ENCODE data around the gene ATOSA.

Gene ATOSA

GRCh38 chr15:52678468-52679231 lies 538 bp downstream of the ATOSA start:
- ATAC-seq (replicated peaks) (peak; percentile 57 to 60), DNase-seq (peak; percentile 39)
- Mint-ChIP-seq H3K36me3 (peaks cover 13 to 19% of the 10 kb centered on the region in 2 donors), H3K4me1 (peaks cover 22 to 65% of the 10 kb centered on the region in 2 donors), H3K27me3 (no peaks in the 10 kb centered on the region), H3K4me3 (peak overlapping the region; percentile 90 to 94), H3K9me3 (peaks cover 0 to 1% of the 10 kb centered on the region in 2 donors), H3K27ac (peak overlapping the region; percentile 96)

- peaks cover 0 to 1% of the 10 kb centered on the region in 2 donors for H3K9me3 Mint-ChIP-seq
- DNase-seq: peak; percentile 42
- peak overlapping the region; percentile 90 to 94 for H3K4me3 Mint-ChIP-seq
- no peaks in the 10 kb centered on the region for H3K27me3 Mint-ChIP-seq
- H3K27ac Mint-ChIP-seq: peak overlapping the region; percentile 96
- peak; percentile 42 to 43 for ATAC-seq (replicated peaks)
- peaks cover 26 to 68% of the 10 kb centered on the region in 2 donors for H3K4me1 Mint-ChIP-seq
- peaks cover 13 to 22% of the 10 kb centered on the region in 2 donors for H3K36me3 Mint-ChIP-seq
Measured at GRCh38 chr15:52677593-52678467, 1.4 kb downstream of the ATOSA start.

GRCh38 chr15:52674831-52675230 lies 4.4 kb downstream of the ATOSA start:
- DNase-seq (no peak), ATAC-seq (replicated peaks) (no peak)
- no peak overlapping the region for H3K4me3 Mint-ChIP-seq
- no peaks in the 10 kb centered on the region for H3K9me3 Mint-ChIP-seq
- H3K4me1 Mint-ChIP-seq: peaks cover 16 to 60% of the 10 kb centered on the region in 2 donors
- no peaks in the 10 kb centered on the region for H3K27me3 Mint-ChIP-seq
- no peak overlapping the region for H3K27ac Mint-ChIP-seq
- peaks cover 20 to 35% of the 10 kb centered on the region in 2 donors for H3K36me3 Mint-ChIP-seq

GRCh38 chr15:52673734-52674133 lies 5.5 kb downstream of the ATOSA start:
- H3K27ac Mint-ChIP-seq: no peak overlapping the region
- H3K36me3 Mint-ChIP-seq: peaks cover 17 to 33% of the 10 kb centered on the region in 2 donors
- no peaks in the 10 kb centered on the region for H3K27me3 Mint-ChIP-seq
- no peak overlapping the region for H3K4me3 Mint-ChIP-seq
- ATAC-seq (replicated peaks): no peak
- DNase-seq: no peak
- H3K9me3 Mint-ChIP-seq: no peaks in the 10 kb centered on the region
- peaks cover 15 to 51% of the 10 kb centered on the region in 2 donors for H3K4me1 Mint-ChIP-seq

GRCh38 chr15:52673312-52673711 lies 5.9 kb downstream of the ATOSA start:
- ATAC-seq (replicated peaks): no peak

GRCh38 chr15:52672661-52673060 lies 6.5 kb downstream of the ATOSA start:
- peaks cover 20 to 34% of the 10 kb centered on the region in 2 donors for H3K36me3 Mint-ChIP-seq
- no peak overlapping the region for H3K27ac Mint-ChIP-seq
- H3K4me1 Mint-ChIP-seq: peaks cover 19 to 52% of the 10 kb centered on the region in 2 donors
- DNase-seq (no peak), ATAC-seq (replicated peaks) (no peak)
- H3K9me3 Mint-ChIP-seq: no peaks in the 10 kb centered on the region
- H3K27me3 Mint-ChIP-seq: no peaks in the 10 kb centered on the region
- H3K4me3 Mint-ChIP-seq: no peak overlapping the region

More at GRCh38 chr15:52673312-52673711, 5.9 kb downstream of the ATOSA start:
- Mint-ChIP-seq H3K36me3 (peaks cover 14 to 31% of the 10 kb centered on the region in 2 donors), H3K27me3 (no peaks in the 10 kb centered on the region), H3K4me3 (no peak overlapping the region), H3K27ac (no peak overlapping the region), H3K4me1 (peaks cover 15 to 51% of the 10 kb centered on the region in 2 donors), H3K9me3 (no peaks in the 10 kb centered on the region)
- no peak for DNase-seq

- ATAC-seq (replicated peaks): no peak
- H3K4me3 Mint-ChIP-seq: no peak overlapping the region
- no peak overlapping the region for H3K27ac Mint-ChIP-seq
- H3K36me3 Mint-ChIP-seq: peaks cover 20 to 38% of the 10 kb centered on the region in 2 donors
- H3K27me3 Mint-ChIP-seq: no peaks in the 10 kb centered on the region
- H3K9me3 Mint-ChIP-seq: no peaks in the 10 kb centered on the region
- no peak for DNase-seq
- peaks cover 19 to 50% of the 10 kb centered on the region in 2 donors for H3K4me1 Mint-ChIP-seq
Measured at GRCh38 chr15:52670087-52670486, 9.1 kb downstream of the ATOSA start.

GRCh38 chr15:52668133-52668532 lies 11.1 kb downstream of the ATOSA start:
- DNase-seq (no peak), ATAC-seq (replicated peaks) (no peak)
- Mint-ChIP-seq H3K27ac (no peak overlapping the region), H3K4me3 (no peak overlapping the region), H3K27me3 (no peaks in the 10 kb centered on the region), H3K36me3 (peaks cover 21 to 39% of the 10 kb centered on the region in 2 donors), H3K9me3 (no peaks in the 10 kb centered on the region), H3K4me1 (peaks cover 14 to 43% of the 10 kb centered on the region in 2 donors)

GRCh38 chr15:52667597-52667996 lies 11.6 kb downstream of the ATOSA start:
- DNase-seq: no peak
- no peaks in the 10 kb centered on the region for H3K27me3 Mint-ChIP-seq
- ATAC-seq (replicated peaks): peak in 1 of 2 donors; percentile 39
- no peak overlapping the region for H3K4me3 Mint-ChIP-seq
- peaks cover 14 to 42% of the 10 kb centered on the region in 2 donors for H3K4me1 Mint-ChIP-seq
- H3K36me3 Mint-ChIP-seq: peaks cover 24 to 38% of the 10 kb centered on the region in 2 donors
- peak overlapping the region; percentile 52 for H3K27ac Mint-ChIP-seq
- H3K9me3 Mint-ChIP-seq: no peaks in the 10 kb centered on the region

GRCh38 chr15:52663536-52664294 lies 15.5 kb downstream of the ATOSA start:
- peaks cover 12 to 29% of the 10 kb centered on the region in 2 donors for H3K4me1 Mint-ChIP-seq
- no peak overlapping the region for H3K4me3 Mint-ChIP-seq
- ATAC-seq (replicated peaks) (no peak), DNase-seq (no peak)
- no peak overlapping the region for H3K27ac Mint-ChIP-seq
- no peaks in the 10 kb centered on the region for H3K27me3 Mint-ChIP-seq
- peaks cover 22 to 27% of the 10 kb centered on the region in 2 donors for H3K36me3 Mint-ChIP-seq
- no peaks in the 10 kb centered on the region for H3K9me3 Mint-ChIP-seq

GRCh38 chr15:52661909-52662308 lies 17.3 kb downstream of the ATOSA start:
- Mint-ChIP-seq H3K4me3 (no peak overlapping the region), H3K27me3 (no peaks in the 10 kb centered on the region), H3K36me3 (peaks cover 18% of the 10 kb centered on the region in 2 donors), H3K9me3 (no peaks in the 10 kb centered on the region), H3K27ac (no peak overlapping the region), H3K4me1 (peaks cover 9 to 25% of the 10 kb centered on the region in 2 donors)
- ATAC-seq (replicated peaks) (no peak), DNase-seq (no peak)

GRCh38 chr15:52660192-52660591 lies 19.0 kb downstream of the ATOSA start:
- peaks cover 6 to 17% of the 10 kb centered on the region in 2 donors for H3K4me1 Mint-ChIP-seq
- no peak overlapping the region for H3K4me3 Mint-ChIP-seq
- H3K9me3 Mint-ChIP-seq: no peaks in the 10 kb centered on the region
- DNase-seq (no peak), ATAC-seq (replicated peaks) (no peak)
- H3K27me3 Mint-ChIP-seq: no peaks in the 10 kb centered on the region
- H3K27ac Mint-ChIP-seq: no peak overlapping the region
- H3K36me3 Mint-ChIP-seq: peaks cover 8 to 13% of the 10 kb centered on the region in 2 donors

- H3K27me3 Mint-ChIP-seq: no peaks in the 10 kb centered on the region
Measured at GRCh38 chr15:52658955-52659354, 20.2 kb downstream of the ATOSA start.

GRCh38 chr15:52657338-52657737 lies 21.9 kb downstream of the ATOSA start:
- peaks cover 10 to 12% of the 10 kb centered on the region in 2 donors for H3K4me1 Mint-ChIP-seq
- H3K4me3 Mint-ChIP-seq: no peak overlapping the region
- no peak for ATAC-seq (replicated peaks)
- H3K27me3 Mint-ChIP-seq: no peaks in the 10 kb centered on the region
- H3K27ac Mint-ChIP-seq: no peak overlapping the region
- H3K9me3 Mint-ChIP-seq: no peaks in the 10 kb centered on the region
- DNase-seq: no peak
- H3K36me3 Mint-ChIP-seq: peaks cover 9% of the 10 kb centered on the region in 2 donors

More at GRCh38 chr15:52658955-52659354, 20.2 kb downstream of the ATOSA start:
- ATAC-seq (replicated peaks): peak; percentile 57 to 79
- DNase-seq: no peak
- H3K4me1 Mint-ChIP-seq: peaks cover 7 to 17% of the 10 kb centered on the region in 2 donors
- H3K4me3 Mint-ChIP-seq: no peak overlapping the region
- H3K27ac Mint-ChIP-seq: peak overlapping the region; percentile 86
- H3K9me3 Mint-ChIP-seq: no peaks in the 10 kb centered on the region
- H3K36me3 Mint-ChIP-seq: peaks cover 11 to 15% of the 10 kb centered on the region in 2 donors
